ENCODE data around the gene SMC5.
"Not testable (repeated sequence)": the region's sequence is repeated elsewhere in the genome, so short reads cannot be mapped to it uniquely, and the experiment has no call there.

Gene SMC5

GRCh38 chr9:70262948-70263347 lies 4.2 kb downstream of the SMC5 start:
- no peak for FAIRE-seq

GRCh38 chr9:70263421-70263820 lies 4.6 kb downstream of the SMC5 start:
- DNase-seq (ENCODE audit: low spot score) (no peak), FAIRE-seq (no peak)

More at GRCh38 chr9:70262948-70263347, 4.2 kb downstream of the SMC5 start:
- DNase-seq (ENCODE audit: low spot score) = no peak

GRCh38 chr9:70278305-70278704 lies 19.5 kb downstream of the SMC5 start:
- no peak for DNase-seq (ENCODE audit: low spot score)
- no peak for FAIRE-seq

DNA sequence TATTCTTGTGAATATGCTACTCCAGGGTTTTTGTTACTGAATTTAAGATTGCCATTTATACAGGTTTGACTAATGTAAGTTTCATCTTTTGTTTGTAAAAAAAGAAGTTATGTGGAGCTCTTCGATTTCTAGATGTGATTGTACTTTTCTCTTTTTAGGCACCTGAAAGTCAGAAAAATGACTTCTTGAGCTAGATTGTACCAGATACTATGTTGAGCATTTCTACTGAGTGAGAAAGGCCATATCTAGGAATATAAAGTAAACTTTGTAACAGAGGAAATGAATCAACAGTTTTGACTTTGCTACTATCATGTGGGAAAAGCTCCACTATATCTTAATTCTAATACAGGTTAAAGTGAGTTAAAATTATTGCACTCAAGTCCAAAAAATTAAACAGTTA lies 25.1 kb downstream of the SMC5 start:
- FAIRE-seq = no peak
- no peak for DNase-seq (ENCODE audit: low spot score)

DNA sequence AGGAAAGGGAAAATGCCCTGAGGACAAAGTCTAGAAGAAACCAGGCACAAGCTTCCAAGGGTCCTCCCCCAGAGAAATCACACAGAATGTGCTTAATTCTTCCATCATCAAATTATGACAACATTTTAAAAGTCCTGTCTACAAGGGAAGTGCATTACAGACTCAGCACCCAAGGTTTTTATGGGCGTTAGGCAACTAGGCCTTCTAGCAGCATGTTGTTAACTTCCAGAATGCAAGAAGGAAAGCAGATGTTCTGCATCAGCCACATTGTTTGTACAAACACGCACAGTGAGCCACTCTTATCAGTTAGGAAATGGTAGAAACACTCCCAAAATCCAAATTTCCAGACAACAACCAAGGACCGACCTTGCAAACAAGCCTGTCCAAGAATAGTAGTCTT lies 26.5 kb downstream of the SMC5 start:
- FAIRE-seq (no peak), DNase-seq (ENCODE audit: low spot score) (no peak)

DNA sequence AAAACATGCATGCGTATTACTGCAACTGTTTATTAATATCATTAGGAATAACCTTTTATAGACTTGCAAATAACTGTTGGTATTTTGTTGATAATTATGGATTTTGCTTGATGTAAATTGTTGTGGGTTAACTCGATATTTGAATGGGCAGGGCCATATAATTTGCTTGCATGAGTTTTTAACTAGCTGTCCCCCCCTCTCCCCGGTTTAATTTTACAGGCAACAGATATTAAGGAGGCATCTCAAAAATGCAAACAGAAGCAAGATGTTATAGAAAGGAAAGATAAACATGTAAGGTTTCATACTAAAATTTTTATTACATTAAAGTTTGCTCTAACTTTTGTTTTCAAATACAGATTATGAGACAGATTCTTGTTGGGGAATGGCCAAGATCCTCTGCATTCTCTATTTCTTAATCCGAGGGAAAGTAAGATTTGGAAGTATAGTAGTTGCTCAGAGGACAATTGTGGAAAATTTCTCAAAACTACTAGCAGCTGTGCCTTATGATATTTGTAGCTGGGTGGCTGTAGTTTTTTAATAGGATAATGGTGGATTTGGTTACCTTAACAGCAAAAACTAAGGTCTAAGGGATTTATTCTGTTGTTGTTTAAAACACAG lies 27.3 kb downstream of the SMC5 start:
- FAIRE-seq (no peak), DNase-seq (ENCODE audit: low spot score) (no peak)

- no peak for FAIRE-seq
- DNase-seq (ENCODE audit: low spot score) = no peak
Observed at GRCh38 chr9:70290626-70291025, 31.8 kb downstream of the SMC5 start.

DNA sequence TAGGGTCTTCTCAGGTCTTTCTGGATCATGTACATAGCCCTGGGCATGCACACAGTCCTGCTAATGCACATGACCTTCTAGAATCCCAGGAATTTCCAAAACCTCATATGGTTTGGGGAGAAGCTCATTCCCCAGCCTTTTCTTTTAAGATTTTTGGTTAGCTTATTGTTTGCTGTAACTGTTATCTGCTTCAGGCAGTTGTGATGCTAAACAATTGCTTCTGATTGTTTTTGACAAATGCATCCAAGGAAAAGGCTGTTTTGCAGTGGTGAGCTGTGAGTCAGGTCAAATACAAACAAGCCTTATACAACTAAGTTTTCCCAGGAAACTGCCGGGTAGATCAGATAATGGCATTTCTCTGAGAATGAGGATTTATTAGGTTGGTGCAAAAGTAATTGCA lies 32.7 kb downstream of the SMC5 start:
- DNase-seq (ENCODE audit: low spot score) (no peak), FAIRE-seq (no peak)

GRCh38 chr9:70292253-70292652 lies 33.5 kb downstream of the SMC5 start:
- DNase-seq (ENCODE audit: low spot score) = no peak
- no peak for FAIRE-seq

DNA sequence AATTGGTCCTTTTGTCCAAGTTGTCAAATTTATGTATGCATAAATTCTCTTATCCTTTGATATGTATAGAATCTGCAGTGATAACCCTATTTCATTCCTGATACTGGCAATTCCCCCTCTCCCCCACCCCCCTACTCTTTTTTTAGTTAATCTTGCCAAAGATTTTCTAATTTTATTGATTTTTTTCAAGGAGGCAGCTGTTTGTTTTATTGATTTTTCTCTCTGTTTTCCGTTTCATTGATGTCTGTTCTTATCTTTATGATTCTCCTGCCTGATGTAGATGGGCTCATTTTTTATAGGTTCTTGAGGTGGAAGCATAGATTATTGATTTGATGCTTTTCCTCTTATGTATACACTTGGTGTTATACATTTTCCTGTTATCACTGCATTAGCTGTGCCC lies 34.4 kb downstream of the SMC5 start:
- FAIRE-seq (no peak), DNase-seq (ENCODE audit: low spot score) (no peak)

- FAIRE-seq (no peak), DNase-seq (ENCODE audit: low spot score) (no peak)
Observed at GRCh38 chr9:70297141-70297540, 38.4 kb downstream of the SMC5 start.

- DNase-seq (ENCODE audit: low spot score) (no peak), FAIRE-seq (no peak)
Observed at GRCh38 chr9:70298245-70298771, 39.5 kb downstream of the SMC5 start.

DNA sequence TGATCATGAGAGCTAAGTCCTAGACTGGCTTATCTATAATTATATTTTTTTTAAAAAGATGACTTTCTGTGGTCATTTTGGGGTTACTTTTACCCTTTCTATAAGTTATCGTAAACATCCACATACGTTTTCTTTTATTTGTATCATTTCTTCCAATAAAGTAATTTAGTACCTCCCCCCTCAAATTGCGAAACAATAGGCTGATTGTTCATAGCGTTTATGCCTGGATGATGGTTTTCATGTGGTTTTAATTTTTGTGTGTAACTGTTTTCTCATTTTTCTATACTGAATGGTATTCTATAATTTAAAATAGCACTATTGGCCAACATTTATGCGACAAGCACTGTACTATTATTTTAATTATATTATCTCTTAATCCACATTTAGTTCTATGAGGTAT lies 44.5 kb downstream of the SMC5 start:
- FAIRE-seq (no peak), DNase-seq (ENCODE audit: low spot score) (no peak)

GRCh38 chr9:70304810-70305209 lies 46.0 kb downstream of the SMC5 start:
- FAIRE-seq (no peak), DNase-seq (ENCODE audit: low spot score) (no peak)

DNA sequence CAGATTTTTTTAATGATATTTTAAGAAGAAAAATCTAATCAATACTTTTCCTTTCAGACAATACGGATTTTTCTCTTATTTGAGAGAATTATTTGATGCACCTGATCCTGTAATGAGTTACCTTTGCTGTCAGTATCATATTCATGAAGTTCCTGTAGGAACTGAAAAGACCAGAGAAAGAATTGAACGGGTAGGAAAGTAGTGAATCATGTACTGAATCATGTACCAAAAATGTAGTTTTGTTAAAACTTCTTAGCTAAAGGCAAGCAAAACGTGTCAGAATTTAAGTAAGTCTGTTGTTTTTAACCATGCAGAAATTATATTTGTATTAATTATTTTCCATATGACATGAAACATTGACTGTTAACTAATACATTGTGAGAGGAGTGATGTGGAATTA lies 56.6 kb downstream of the SMC5 start:
- no peak for DNase-seq (ENCODE audit: low spot score)
- no peak for FAIRE-seq

GRCh38 chr9:70318002-70318401 lies 59.2 kb downstream of the SMC5 start:
- FAIRE-seq = no peak
- no peak for DNase-seq (ENCODE audit: low spot score)

GRCh38 chr9:70322096-70322495 lies 63.3 kb downstream of the SMC5 start:
- DNase-seq (ENCODE audit: low spot score) = no peak
- no peak for FAIRE-seq

- DNase-seq (ENCODE audit: low spot score) = no peak
- FAIRE-seq = no peak
Observed at GRCh38 chr9:70324963-70325362, 66.2 kb downstream of the SMC5 start.

- not testable (repeated sequence) for FAIRE-seq; DNase-seq (ENCODE audit: low spot score)
Observed at GRCh38 chr9:70328625-70329024, 69.8 kb downstream of the SMC5 start.

- no peak for FAIRE-seq
Observed at GRCh38 chr9:70340572-70340971, 81.8 kb downstream of the SMC5 start.

DNA sequence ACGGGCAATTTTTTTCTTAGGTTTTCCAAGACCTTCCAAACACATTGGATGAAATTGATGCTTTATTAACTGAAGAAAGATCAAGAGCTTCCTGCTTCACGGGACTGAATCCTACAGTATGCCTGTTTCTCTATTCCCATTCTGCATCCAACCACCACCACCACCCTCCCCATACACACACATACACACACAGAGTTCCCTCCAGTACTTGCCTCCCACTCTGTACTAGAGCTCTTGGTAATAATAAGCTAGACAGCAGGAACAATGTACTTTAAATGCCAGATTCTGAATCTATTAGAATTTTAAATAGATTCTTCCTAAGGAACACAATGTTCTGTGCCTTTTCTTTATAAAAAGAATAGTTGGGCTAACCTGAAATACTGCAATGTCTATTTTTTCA lies 88.3 kb downstream of the SMC5 start:
- FAIRE-seq (no peak), DNase-seq (ENCODE audit: low spot score) (no peak)

More at GRCh38 chr9:70340572-70340971, 81.8 kb downstream of the SMC5 start:
- DNase-seq (ENCODE audit: low spot score) = no peak

- no peak for FAIRE-seq
- no peak for DNase-seq (ENCODE audit: low spot score)
Observed at GRCh38 chr9:70352356-70352755, 93.6 kb downstream of the SMC5 start.

DNA sequence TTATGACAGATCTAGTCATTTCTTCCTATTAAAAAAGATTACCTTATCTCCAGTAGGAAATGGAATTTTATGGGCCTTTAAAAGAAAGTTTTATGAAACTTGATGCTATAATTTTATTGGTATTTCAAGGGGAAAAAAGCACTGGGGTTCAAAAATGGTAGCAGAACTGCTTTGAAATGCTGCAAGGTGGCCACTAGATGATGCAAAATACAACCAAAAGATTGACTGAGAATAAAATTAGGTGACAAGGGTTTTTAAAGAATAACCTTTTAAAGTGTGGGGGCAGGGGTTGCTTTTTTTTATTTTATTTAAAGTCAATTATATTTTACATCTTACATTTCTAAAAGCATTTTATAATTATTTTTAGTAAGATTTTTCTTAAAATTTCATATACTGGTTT lies 94.0 kb downstream of the SMC5 start:
- no peak for FAIRE-seq

DNA sequence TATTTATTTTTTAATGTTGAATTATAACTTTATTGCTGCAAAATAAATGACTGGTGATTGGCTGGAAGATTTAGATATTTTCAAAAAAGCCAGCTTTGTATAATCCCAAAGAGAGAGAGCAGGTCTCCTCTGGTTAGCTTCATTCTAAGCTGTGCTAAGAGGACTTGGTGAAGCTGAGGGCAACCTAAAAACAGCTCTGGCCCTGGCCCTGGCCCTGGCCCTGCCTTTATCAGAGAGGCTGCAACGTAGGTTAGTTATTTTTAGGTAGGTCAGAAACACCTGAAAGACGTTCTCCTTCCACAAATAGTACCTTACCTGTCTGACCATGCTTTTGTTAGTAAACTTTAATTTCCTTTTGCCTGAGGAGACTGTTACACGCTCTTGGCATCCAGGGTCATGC lies 97.0 kb downstream of the SMC5 start:
- FAIRE-seq (no peak), DNase-seq (ENCODE audit: low spot score) (no peak)

More for the DNA sequence above, 94.0 kb downstream of the SMC5 start:
- no peak for DNase-seq (ENCODE audit: low spot score)
